Mesendoderm (in vitro differentiated cells): ENCODE measurements around the gene ARL4A.
"Not testable (repeated sequence)": the region's sequence is repeated elsewhere in the genome, so short reads cannot be mapped to it uniquely, and the experiment has no call there.

Experiments used
- DNase-seq: peaks from one replicate; pipeline ENCODE4 v3.0.0; 2013
- H2AK5ac ChIP-seq: 2 replicates; pipeline ENCODE4 v1.6.1; 2013; ENCODE audit warnings: low read length, inconsistent platforms
- H2BK120ac ChIP-seq: 2 replicates; pipeline ENCODE4 v1.6.1; 2013; ENCODE audit warnings: low read depth, mild to moderate bottlenecking, low read length, moderate library complexity, mixed read lengths
- H2BK15ac ChIP-seq: replicated peaks from 2 replicates; pipeline ENCODE4 v1.6.1; 2013; ENCODE audit warnings: low read depth, mild to moderate bottlenecking, moderate library complexity
- H2BK5ac ChIP-seq: 2 replicates; pipeline ENCODE4 v1.6.1; 2013; ENCODE audit warnings: low read length, inconsistent platforms
- H3K18ac ChIP-seq: 2 replicates; pipeline ENCODE4 v1.6.1; 2013; ENCODE audit warnings: mild to moderate bottlenecking, low read length, mixed read lengths
- H3K23ac ChIP-seq: one replicate; pipeline ENCODE4 v1.6.1; 2013; ENCODE audit warnings: low read length
- H3K27ac ChIP-seq: 2 replicates; pipeline ENCODE4 v1.5.1; 2013; ENCODE audit warnings: low read depth, mild to moderate bottlenecking, inconsistent platforms, low read length, moderate library complexity
- H3K27me3 ChIP-seq: 2 replicates; pipeline ENCODE4 v1.6.1; 2013; ENCODE audit warnings: low read length, control low read depth, mild to moderate bottlenecking, inconsistent platforms; ENCODE audit not compliant: insufficient read depth, poor library complexity
- H3K36me3 ChIP-seq: 2 replicates; pipeline ENCODE4 v1.6.1; 2013; ENCODE audit warnings: low read length, inconsistent platforms; ENCODE audit not compliant: control insufficient read depth, insufficient read depth
- H3K4ac ChIP-seq: one replicate; pipeline ENCODE4 v1.6.1; 2013; ENCODE audit warnings: low read depth, mild to moderate bottlenecking, low read length, moderate library complexity
- H3K4me1 ChIP-seq: 2 replicates; pipeline ENCODE4 v1.6.1; 2013; ENCODE audit warnings: low read depth, low read length, inconsistent platforms; ENCODE audit not compliant: control insufficient read depth
- H3K4me2 ChIP-seq: 2 replicates; pipeline ENCODE4 v1.6.1; 2013; ENCODE audit warnings: low read length
- H3K4me3 ChIP-seq: 2 replicates; pipeline ENCODE4 v1.5.1; 2013; ENCODE audit warnings: mild to moderate bottlenecking, low read length
- H3K56ac ChIP-seq: one replicate; pipeline ENCODE4 v1.6.1; 2013; ENCODE audit warnings: low read length
- H3K79me1 ChIP-seq: 2 replicates; pipeline ENCODE4 v1.6.1; 2013; ENCODE audit warnings: low read length, inconsistent platforms
- H3K79me2 ChIP-seq: 2 replicates; pipeline ENCODE4 v1.6.1; 2013; ENCODE audit warnings: mild to moderate bottlenecking, low read length; ENCODE audit not compliant: control insufficient read depth, insufficient read depth
- H3K9ac ChIP-seq: 2 replicates; pipeline ENCODE4 v1.6.1; 2013; ENCODE audit warnings: low read length, inconsistent platforms
- H4K5ac ChIP-seq: one replicate; pipeline ENCODE4 v1.6.1; 2013; ENCODE audit warnings: low read length
- H4K8ac ChIP-seq: one replicate; pipeline ENCODE4 v1.6.1; 2013; ENCODE audit warnings: low read depth, mild to moderate bottlenecking, control low read depth, low read length, moderate library complexity
- WGBS: extraction: QIAGEN DNeasy Blood & Tissue Kit; methylation state at CpG from one replicate; pipeline ENCODE4 v1.1.7; 2013; ENCODE audit warnings: low lambda C conversion rate, missing lambda C conversion rate; ENCODE audit not compliant: insufficient coverage; ENCODE audit errors: extremely low coverage; 5-methylcytosine and 5-hydroxymethylcytosine counted together

Gene ARL4A

GRCh38 chr7:12684733-12685132 is 2.7 kb upstream of the ARL4A start:
- no peaks in the 10 kb centered on the region for H3K4me1 ChIP-seq
- no peak overlapping the region for H3K18ac ChIP-seq
- no peak overlapping the region for H2BK5ac ChIP-seq
- DNase-seq = no peak
- no peak overlapping the region for H2BK15ac ChIP-seq
- no peak overlapping the region for H2BK120ac ChIP-seq
- peaks cover 8% of the 10 kb centered on the region for H3K79me2 ChIP-seq
- no peak overlapping the region for H4K8ac ChIP-seq
- H4K5ac ChIP-seq = no peak overlapping the region
- no CpG with 5 or more reads among the region's 19 CpGs for WGBS
- H3K4ac ChIP-seq = no peak overlapping the region
- no peaks in the 10 kb centered on the region for H3K36me3 ChIP-seq
- H3K4me2 ChIP-seq = no peak overlapping the region
- H3K23ac ChIP-seq = no peak overlapping the region
- H3K56ac ChIP-seq = no peak overlapping the region
- H2AK5ac ChIP-seq = no peak overlapping the region
- H3K9ac ChIP-seq = no peak overlapping the region
- H3K27ac ChIP-seq = no peak overlapping the region
- no peak overlapping the region for H3K4me3 ChIP-seq
- H3K27me3 ChIP-seq = no peaks in the 10 kb centered on the region
- no peaks in the 10 kb centered on the region for H3K79me1 ChIP-seq

GRCh38 chr7:12685550-12685949 is 1.9 kb upstream of the ARL4A start:
- Histone ChIP-seq H2AK5ac (no peak overlapping the region), H3K4me1 (no peaks in the 10 kb centered on the region), H3K4me3 (no peak overlapping the region), H3K36me3 (no peaks in the 10 kb centered on the region), H2BK120ac (no peak overlapping the region), H4K8ac (no peak overlapping the region), H3K79me2 (peaks cover 10% of the 10 kb centered on the region), H3K23ac (no peak overlapping the region), H3K27ac (no peak overlapping the region), H3K56ac (no peak overlapping the region), H3K27me3 (no peaks in the 10 kb centered on the region), H4K5ac (no peak overlapping the region), H3K4me2 (no peak overlapping the region), H2BK5ac (no peak overlapping the region), H2BK15ac (no peak overlapping the region), H3K9ac (no peak overlapping the region), H3K79me1 (no peaks in the 10 kb centered on the region), H3K18ac (no peak overlapping the region), H3K4ac (peak overlapping the region; percentile 55)
- no CpG with 5 or more reads among the region's 13 CpGs for WGBS
- DNase-seq = peak; percentile 90

GRCh38 chr7:12686234-12686890 is 1.1 kb upstream of the ARL4A start:
- H3K4ac ChIP-seq = no peak overlapping the region

GRCh38 chr7:12687718-12688171 is 312 bp downstream of the ARL4A start:
- Histone ChIP-seq H2AK5ac (no peak overlapping the region), H3K4me1 (no peaks in the 10 kb centered on the region)

More at GRCh38 chr7:12686234-12686890, 1.1 kb upstream of the ARL4A start:
- no peaks in the 10 kb centered on the region for H3K4me1 ChIP-seq
- H4K8ac ChIP-seq = no peak overlapping the region
- H3K27me3 ChIP-seq = no peaks in the 10 kb centered on the region
- H4K5ac ChIP-seq = no peak overlapping the region
- no peak overlapping the region for H2BK120ac ChIP-seq
- H2AK5ac ChIP-seq = no peak overlapping the region
- H3K4me3 ChIP-seq = no peak overlapping the region
- H3K36me3 ChIP-seq = no peaks in the 10 kb centered on the region
- no peak overlapping the region for H3K18ac ChIP-seq
- peak overlapping the region; percentile 68 for H3K56ac ChIP-seq
- no CpG with 5 or more reads among the region's 54 CpGs for WGBS
- H3K4me2 ChIP-seq = peak overlapping the region; percentile 46
- DNase-seq = peak; percentile 97
- H3K23ac ChIP-seq = no peak overlapping the region
- H3K9ac ChIP-seq = peak overlapping the region; percentile 52
- no peaks in the 10 kb centered on the region for H3K79me1 ChIP-seq
- no peak overlapping the region for H2BK5ac ChIP-seq
- peak overlapping the region; percentile 77 for H3K27ac ChIP-seq
- no peak overlapping the region for H2BK15ac ChIP-seq
- H3K79me2 ChIP-seq = peaks cover 10% of the 10 kb centered on the region

GRCh38 chr7:12688485-12689170 is 1.2 kb downstream of the ARL4A start:
- H3K4me1 ChIP-seq, H3K27ac ChIP-seq, H2BK5ac ChIP-seq, H4K8ac ChIP-seq, H3K18ac ChIP-seq, H2BK15ac ChIP-seq, DNase-seq, H3K36me3 ChIP-seq, H3K4me3 ChIP-seq, H2AK5ac ChIP-seq, H4K5ac ChIP-seq, H3K4ac ChIP-seq, H3K56ac ChIP-seq, H3K4me2 ChIP-seq, H3K23ac ChIP-seq, H3K9ac ChIP-seq, H3K27me3 ChIP-seq, H3K79me2 ChIP-seq, H3K79me1 ChIP-seq, H2BK120ac ChIP-seq: not testable (repeated sequence)
- WGBS = no CpG with 5 or more reads among the region's 3 CpGs

More at GRCh38 chr7:12687718-12688171, 312 bp downstream of the ARL4A start:
- H3K23ac ChIP-seq = no peak overlapping the region
- no peak overlapping the region for H3K18ac ChIP-seq
- H2BK15ac ChIP-seq = no peak overlapping the region
- H3K79me2 ChIP-seq = peaks cover 10% of the 10 kb centered on the region
- no peak overlapping the region for H4K8ac ChIP-seq
- H2BK5ac ChIP-seq = no peak overlapping the region
- no peaks in the 10 kb centered on the region for H3K27me3 ChIP-seq
- H3K27ac ChIP-seq = no peak overlapping the region
- H2BK120ac ChIP-seq = no peak overlapping the region
- peak overlapping the region; percentile 66 for H3K56ac ChIP-seq
- peak overlapping the region; percentile 47 for H3K4me2 ChIP-seq
- H3K9ac ChIP-seq = peak overlapping the region; percentile 66
- DNase-seq = no peak
- H4K5ac ChIP-seq = no peak overlapping the region
- H3K36me3 ChIP-seq = no peaks in the 10 kb centered on the region
- H3K4ac ChIP-seq = no peak overlapping the region
- peak overlapping the region; percentile 80 for H3K4me3 ChIP-seq
- WGBS = no CpG with 5 or more reads among the region's 12 CpGs
- no peaks in the 10 kb centered on the region for H3K79me1 ChIP-seq
